NCI-H774 (cell line): Measurements from ENCODE around the gene ADAD2.

ENCODE experiments used
- DNase-seq: peaks from one replicate; lab custom pipeline; 2025; lab: John Stamatoyannopoulos, UW

ADAD2 gene

DNA sequence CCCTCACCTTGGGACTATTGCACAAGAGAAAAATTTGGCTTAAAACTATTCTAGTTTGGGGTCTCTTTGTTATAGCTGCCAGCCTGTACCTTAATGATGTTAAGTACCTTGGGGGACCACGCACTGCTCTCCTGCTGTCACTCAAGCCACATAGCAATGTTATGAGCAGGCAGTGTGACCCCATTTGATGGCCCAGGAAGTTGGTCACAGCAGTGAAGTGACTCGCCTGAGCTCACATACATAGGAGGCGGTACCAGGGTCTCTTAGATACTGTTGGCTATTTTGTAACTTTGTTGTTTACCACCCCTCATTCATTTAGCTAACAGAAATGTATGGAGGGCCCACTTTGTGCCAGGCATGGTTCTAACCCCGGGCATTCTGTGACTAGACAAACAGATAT, 32.5 kb downstream of the ADAD2 start:
- no peak for DNase-seq

DNA sequence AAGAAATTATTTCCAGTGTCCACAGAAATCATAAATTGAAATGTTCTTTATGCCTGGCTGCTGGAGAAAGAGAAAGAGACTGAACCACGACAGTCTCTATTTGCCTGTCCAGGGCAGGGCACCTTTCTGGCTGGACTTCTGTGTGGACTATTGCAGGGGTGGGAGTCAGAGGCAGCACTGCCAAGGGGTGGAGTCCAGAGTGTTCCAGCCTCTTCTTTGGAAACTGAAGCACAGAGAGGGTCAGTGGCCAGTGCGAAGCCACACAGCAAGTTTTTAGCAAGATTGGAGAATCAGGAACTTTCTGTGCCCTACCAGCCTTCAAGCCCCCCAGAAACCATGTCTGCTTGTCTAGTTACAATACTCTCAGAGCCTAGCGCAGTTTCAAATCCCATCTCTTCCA, 33.6 kb downstream of the ADAD2 start:
- DNase-seq = no peak

DNA sequence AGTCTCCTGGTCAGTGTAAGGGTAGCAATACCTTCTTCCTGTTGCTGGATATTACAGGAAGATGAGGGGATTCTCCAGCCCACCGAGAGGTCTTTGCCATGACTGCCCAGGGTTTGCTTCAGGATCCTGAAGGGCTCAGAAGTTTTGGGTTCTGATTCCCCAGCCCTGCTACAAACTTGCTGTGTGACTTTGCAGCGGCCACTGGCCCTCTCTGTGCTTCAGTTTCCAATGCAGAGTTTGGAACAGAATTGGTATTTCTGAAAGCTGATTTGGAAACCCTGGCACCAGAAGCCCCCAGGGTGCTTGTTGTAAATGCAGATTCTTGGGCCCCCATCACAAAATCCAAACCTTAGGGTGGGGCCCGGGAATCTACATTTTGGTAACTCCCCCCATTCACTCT, 34.2 kb downstream of the ADAD2 start:
- no peak for DNase-seq

DNA sequence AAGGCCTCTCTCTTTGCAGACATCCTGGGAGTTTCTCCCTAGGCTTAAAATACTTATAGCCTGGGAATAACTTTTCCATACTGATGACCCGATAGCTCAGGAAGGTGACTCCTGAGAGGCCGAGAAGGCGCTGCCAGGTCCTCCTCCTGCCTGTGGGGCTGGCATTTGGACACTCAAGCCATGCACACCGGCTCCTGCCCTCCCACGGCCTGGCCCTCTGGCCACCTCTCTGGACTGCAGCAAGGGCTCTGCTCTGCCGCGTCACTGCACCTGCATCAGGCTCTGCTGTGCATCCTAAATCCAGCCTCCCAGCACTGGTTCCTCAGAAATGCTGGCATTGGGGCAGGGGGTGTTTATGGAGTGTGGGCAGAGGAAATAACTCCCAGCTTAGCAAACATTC, 34.6 kb downstream of the ADAD2 start:
- no peak for DNase-seq

DNA sequence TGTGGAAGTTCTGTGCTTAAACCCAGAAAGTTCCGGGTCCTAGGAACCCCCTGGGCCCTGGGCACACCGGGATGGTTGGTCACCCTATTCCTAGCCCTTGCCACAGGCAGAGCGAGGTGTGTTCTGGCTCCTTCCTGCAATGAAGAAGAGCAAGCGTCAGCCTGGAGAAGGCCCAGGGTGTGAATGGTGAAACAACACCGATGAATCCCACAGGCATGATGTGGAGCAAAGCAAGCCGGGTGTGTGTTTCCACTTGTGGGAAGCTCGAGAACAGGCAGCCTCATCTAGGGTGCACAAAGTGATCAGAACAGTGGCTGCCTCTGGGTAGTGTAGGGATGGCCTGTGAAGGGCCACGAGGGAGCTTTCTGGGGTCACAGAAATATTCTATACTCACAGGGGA, 35.1 kb downstream of the ADAD2 start:
- DNase-seq = no peak

DNA sequence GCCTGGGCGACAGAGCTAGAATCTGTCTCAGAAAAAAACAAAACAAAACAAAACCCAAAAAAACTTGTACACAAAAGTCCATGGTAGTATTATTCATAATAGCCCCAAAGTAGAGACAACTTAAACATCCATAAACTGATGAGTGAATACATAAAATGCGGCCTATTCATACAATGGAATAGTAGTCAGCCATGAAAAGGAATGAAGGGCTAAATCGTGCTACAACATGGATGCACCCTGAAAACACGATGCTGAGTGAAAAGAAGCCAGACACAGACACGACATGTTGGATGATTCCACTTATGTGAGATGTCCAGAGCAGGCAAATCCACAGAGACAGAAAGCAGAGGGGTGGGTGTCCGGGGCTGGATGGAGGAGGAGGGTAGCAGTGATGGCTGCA, 36.6 kb downstream of the ADAD2 start:
- DNase-seq = no peak

DNA sequence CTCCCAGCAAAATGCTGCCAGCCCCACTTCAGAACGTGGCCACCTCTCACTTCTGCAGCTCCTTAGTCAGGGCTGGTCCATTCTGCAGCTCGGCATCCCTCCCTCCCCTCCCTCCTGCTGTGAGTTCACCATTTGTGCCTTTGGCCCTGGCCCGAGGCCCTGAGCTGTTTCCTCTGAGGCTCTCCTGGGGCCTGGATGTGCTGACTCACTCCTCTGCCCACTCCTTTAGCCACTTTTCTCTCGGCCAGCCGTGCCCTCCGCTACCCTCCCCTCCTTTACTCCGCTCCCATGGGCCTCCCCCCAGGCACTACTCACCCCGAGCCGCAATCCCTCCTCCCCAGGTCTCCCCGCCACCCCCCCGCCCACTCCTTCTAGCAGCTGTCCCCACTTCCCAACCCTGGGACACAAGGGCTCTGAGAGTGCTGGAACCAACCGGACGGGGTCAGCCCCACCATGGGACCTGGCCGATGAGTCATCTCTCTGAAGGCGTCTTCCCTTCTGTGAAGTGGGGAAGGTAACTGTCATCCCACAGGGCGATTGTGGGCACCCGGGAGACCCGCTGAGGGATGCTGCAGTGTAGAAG, 37.4 kb downstream of the ADAD2 start:
- no peak for DNase-seq

DNA sequence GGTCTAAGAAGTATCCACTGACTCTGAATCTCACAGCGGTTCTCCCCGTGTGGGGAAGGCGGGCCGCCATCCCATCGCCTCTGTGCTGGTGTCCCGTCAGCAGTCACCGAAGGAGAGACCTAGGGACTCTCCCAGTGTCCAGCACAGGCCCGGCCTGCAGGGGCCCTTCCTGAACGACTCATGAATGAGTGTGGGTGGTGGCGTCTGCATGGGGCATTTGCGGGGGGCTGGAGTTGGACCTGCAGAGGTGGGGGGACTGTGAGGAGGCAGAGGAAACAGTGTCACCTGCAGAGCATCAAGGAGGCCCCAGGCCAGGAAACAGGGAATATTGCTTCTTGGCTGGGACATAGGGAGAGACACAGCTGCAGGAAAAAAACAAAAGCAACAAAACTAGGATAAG, 38.5 kb downstream of the ADAD2 start:
- no peak for DNase-seq

DNA sequence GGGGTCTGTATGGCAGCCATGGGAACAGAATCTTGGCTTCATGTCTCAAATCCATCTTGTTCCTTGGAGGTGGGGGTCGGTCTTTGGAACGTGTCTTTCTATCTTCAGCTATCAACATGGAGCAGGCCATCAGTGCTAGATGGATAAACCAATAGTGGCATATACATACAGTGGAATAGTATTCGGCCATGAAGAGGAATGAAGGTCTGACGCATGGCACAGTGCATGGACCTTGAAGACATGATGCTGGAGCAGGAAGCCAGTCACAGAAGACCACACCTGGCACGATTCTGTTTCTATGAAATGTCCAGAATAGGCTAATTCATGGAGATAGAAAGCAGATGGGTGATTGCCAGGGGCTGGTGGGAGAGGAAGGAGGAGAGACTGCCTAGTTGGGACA, 41.1 kb downstream of the ADAD2 start:
- no peak for DNase-seq

DNA sequence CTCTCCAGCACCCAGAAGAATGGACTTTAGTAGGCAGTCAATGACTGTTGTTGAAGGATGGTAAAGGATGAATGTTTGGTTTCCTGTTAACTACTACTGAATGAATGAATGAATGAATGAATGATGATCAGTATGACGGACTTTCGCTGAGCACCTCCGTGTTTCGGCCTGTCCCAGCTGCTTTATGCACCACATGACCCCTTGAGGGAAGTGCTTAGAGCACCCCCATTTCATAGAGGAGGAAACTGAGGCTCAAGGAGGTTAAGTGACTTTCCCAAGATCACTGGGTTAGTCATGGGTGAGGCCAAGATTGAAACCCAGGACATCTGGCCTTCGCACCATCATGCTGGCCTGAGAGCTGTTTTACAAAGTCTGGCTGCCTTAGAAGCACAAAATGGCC, 42.0 kb downstream of the ADAD2 start:
- no peak for DNase-seq

DNA sequence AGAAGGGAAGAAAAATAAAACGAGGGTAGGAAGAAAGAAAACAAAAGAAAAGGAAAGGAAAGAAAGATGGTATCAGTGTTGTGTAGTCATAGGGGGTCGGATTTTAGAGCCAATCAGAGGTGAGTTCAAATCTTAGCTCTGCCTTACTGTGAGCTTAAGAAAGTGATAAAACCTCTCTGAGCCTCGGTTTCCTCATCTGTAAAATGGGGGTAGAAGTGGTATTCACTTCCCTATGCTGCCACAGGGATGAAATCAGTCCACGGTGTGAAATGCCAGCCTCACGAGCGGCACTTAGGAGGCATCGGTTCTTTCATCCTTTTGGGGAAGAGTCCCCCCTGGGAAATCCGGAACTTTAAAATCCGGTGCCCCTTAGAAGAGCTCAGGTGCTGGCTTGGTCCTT, 42.8 kb downstream of the ADAD2 start:
- no peak for DNase-seq

DNA sequence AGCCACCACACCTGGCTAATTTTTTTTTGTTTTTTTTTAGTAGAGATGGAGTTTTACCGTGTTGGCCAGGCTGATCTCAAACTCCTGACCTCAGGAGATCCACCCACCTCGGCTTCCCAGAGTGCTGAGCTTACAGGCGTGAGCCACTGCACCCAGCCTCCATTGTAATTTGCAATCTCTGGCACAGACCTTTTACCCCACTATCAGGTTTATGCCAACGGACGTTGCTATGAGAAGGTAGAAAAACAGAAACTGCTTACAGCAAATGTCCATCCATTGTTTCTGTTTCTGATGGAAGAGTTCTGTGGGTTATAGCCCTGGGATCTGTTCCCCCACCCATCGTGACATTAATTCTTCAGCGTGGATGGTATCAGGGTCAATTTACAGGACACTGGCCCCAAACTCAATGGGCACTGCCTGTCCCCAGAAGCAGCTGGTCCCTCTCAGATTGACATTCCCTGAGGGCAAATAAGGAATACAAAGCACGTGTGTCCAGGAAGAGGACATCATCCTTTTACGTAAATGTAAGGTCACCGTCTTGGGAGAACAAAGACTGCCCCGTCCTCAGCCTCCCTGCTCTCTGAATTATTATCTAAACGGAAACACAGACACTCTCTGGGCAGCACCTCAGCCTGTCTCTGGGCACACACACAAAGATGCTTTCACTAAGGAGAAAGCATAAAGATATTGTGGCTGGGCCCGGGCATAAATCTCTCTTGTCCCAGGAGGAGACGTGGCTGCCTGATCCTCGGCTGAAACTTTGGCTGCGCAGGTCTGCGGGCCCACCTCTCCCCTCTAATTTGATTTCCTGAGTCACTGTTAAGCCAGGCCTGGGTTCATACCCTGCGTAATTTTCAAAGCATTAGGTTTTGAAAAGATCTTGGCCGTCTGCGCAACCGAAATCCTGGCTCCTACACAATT, 43.6 kb downstream of the ADAD2 start:
- no peak for DNase-seq

DNA sequence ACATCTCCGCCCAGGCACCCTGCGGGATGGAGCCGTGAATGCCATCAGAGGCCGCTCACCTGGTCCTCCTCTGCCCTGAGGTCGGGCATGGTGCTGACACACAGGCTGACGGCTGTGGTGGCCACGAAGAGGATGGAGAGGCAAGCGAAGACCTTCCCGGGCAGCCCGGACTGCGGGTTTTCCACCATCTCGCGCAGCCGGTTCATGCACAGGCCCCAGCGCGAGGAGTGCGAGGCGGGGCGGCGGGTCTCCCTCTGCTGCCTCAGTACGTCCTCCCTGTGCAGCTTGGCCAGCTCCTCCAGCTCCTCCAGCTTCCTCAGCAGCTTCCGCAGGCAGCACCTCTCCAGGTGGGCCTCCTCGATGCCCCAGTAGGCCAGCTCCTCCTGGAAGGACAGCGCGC, 45.7 kb downstream of the ADAD2 start:
- no peak for DNase-seq

DNA sequence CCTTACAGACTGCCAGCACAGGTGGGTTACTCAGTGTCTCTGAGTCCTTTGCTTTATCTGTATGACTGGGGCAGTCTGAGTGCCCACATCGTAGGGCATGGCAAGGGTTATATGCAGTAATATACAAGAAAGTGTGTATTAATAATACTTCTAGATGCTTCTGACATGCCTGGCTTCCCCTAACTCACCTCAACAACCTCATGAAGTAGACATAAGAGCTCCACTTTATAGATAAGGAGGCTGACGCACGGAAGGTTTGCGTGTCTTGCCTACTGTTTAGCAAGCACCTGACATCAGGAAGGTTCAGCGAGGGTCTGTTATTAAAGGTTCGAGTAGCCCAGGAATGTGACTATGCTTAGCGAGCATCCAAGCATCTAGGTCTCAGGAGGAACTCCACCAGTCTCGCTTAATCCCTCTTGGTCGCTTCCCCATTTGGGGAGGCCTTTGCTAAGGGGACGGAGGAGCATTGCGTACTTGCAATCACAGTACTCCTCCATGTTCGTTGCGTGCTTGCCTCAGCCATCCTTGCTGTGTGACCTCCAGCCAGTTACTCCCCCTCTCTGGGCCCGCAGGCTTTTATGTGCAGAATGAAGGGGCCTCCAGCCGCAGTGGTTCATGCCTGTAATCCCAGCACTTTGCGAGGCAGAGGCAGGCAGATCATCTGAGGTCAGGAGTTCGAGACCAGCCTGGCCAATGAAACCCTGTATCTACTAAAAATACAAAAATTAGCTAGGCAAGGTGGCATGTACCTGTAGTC, 47.2 kb downstream of the ADAD2 start:
- DNase-seq = no peak

DNA sequence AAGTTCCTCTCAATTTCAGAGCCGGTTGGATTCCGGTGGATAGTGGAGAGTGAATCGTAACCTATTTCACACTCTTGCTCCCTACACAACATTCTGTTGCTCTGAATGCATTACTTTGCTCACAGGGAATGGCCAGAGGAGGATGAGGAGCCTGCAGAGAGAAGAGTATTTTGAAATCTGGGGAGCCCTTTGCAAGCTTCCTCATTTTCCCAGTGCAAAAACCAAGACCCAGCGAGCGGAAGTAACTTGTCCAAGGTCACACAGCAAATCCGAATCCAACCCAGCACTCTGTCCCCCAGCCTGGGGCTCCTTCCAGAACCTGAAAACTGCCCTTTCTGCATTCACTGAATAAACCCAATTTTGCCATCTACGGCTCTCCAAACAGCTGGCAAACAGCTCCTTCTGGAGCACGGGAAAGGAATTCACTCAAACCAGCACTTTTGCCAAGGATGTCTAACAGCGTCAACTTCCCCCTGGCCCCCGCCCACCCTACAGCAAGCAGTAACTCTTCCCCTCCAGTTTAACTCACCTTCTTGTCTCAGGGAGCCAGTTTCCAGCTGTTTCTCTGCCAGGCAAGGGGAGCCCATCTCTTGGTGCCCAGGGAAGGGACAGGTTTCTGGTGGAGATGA, 48.3 kb downstream of the ADAD2 start:
- no peak for DNase-seq

DNA sequence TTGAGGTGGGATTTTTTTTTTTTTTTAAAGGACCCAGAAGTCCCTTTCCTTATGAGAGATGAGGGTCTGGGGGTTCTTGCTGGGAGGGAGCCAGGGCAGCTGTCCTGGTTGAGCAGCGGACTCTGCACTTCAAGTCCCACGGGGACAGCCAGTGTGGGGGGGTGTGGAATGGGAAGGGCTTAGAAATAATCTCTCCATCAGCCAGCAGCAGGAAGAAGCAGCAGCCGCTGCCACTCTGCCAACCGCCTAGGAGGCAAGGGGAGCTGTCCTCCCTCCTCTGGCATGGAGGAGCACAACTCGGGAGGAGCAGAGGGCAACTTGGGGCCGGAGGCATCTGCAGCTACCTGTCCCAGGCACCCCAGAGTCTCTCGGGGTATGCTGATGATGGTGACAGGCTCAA, 49.0 kb downstream of the ADAD2 start, which contains the start of gene KCNG4:
Gene KCNG4 (minus strand): TSS at position 104 of the 400 bp plus-strand sequence. CDS start 2,527 bp downstream, outside the sequence.
- no peak for DNase-seq

DNA sequence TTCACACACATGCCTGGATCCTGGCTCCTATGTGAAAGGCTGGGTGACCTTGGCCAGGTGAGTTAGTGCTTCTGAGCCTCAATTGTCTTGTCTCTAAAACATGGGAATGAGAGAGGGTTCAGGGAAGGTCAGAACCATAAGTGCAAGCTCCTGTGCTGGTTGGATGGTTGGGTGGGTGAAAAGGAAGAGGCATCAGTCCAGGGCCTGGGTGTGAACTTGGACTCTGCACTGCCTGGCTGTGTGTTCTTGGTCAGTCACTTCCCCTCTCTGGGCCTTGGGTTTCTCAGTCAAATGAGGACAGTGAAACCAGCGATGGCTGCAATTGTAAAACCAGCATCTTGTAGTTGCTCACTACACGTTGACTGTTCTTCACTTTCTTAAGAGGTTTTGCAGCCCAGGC, 49.5 kb downstream of the ADAD2 start:
- no peak for DNase-seq

DNA sequence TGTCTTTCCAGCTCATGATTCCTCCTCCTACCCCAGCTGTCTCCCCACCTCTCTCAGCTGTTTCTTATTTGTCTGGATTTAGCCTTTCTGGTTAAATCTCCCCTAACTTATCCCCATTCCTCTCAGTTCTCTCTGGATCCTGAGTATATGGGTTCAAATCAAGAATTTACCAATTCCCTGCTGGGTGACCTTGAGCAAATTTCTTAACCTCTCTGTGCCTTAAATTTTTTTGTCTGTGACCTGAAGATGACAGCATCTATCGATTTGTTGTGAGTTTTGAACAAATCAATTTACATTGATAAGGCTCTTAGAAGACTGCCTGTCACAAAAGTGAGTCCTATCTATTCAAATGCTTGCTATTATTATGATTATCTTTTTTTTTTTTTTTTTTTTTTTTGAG, 50.8 kb downstream of the ADAD2 start:
- no peak for DNase-seq

DNA sequence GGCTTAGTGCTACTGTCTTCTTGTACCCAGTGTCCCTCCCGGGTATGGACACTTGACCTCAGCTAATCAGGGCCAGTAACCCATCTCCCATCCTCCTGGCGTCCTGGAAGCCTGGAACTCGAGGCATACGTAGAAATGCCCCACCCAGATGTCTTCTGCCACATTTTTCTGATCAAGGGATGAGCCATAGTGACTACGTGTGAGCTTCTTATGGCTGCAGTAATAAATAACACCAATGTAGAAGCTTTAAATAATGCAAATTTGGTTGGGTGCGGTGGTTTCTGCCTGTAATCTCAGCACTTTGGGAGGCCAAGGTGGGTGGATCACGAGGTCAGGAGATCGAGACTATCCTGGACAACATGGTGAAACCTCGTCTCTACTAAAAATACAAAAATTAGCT, 51.9 kb downstream of the ADAD2 start:
- no peak for DNase-seq

DNA sequence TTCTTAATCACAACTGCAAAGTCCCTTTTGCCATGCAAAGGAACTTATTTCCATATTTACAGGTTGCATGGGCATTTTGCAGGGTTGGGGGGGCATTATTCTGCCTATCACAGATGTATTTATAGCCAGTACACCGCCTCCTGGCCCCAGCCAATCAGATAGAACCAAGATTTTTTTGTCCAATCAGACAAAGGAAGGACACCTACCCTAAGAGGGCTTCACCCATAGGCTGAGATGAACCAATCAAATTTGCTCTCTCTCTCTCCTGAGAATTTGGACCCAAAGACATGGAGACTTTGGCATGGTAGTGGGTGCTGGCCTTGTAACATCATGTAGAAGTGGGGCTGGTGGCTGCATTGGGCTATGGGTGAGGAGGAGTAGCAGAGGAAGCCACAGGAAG, 52.8 kb downstream of the ADAD2 start:
- DNase-seq = no peak

DNA sequence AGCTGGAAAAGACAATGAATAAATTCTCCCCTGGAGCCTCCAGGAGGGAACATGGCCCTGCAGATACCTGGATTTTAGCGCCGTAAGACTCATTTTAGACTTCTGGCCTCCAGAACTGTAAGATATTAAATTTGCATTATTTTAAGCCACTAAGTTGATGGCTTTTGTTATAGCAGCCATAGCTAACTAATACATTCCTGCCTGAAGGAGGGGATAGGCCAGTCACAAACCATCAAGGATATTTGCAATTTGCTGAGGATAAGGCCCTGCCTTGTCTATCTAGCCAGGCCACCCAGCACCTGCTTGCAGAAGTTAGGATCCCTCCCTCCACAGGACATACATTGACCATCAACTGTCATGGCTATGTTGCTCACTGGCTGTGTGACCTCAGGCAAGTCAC, 53.8 kb downstream of the ADAD2 start:
- DNase-seq = no peak

DNA sequence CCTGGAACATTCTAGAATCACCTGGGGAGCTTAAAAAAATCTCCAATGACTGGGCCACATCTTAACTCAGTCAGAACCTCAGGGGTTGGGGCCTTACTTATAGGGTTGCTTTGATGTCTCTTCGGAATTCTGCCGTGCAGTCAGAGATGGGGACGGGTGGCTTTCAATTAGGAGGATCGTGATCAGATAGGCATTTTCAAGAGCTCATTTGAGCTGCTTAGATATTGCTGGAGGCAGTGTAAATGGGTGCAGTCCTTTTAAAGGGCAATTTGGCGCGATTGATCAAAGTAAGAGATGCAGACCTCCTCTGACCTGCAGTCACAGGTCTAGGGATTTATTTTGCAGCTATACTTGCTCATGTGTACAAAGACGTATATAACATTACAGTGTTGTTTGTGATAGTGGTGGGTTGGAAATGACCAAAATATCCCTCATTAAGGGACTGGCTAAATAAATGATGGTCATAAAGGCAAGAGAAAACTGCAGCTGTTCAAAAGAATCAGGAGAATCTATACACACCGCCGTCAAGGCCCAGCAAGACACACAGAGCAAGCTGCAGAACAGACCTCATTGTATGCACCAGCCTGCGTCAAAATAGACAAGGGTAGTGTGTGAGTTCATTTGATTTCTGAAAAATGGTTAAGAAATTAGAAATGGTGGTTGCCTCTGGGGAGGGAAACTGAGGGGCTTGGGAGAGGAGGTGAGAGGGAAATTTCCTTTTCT, 55.2 kb downstream of the ADAD2 start:
- no peak for DNase-seq
